ENCODE measurements around the gene CPTP.
"Not testable (repeated sequence)": the region's sequence is repeated elsewhere in the genome, so short reads cannot be mapped to it uniquely, and the experiment has no call there.

GRCh38 chr1:1316199-1316598, 8.4 kb upstream of the CPTP start:
- not testable (repeated sequence) for TF ChIP-seq CTCF (IDR thresholded peaks at IDR 0.05; ENCODE audit: insufficient read depth, low read length, poor library complexity, severe bottlenecking); EZH2phosphoT487 (conservative IDR thresholded peaks at IDR 0.05; ENCODE audit: low read length)
